Measurements from ENCODE around the gene NGLY1.

NGLY1 gene

GRCh38 chr3:25728101-25728500, 55.1 kb downstream of the NGLY1 start:
- no peak for TF ChIP-seq CTCF (conservative IDR thresholded peaks at IDR 0.05; ENCODE audit: low read depth, low read length)

GRCh38 chr3:25727316-25727715, 55.9 kb downstream of the NGLY1 start:
- no peak for TF ChIP-seq CTCF (conservative IDR thresholded peaks at IDR 0.05; ENCODE audit: low read depth, low read length)
- H3K4me3 ChIP-seq (ENCODE audit: low read depth, low read length), result no peak overlapping the region

More at GRCh38 chr3:25728101-25728500, 55.1 kb downstream of the NGLY1 start:
- no peak overlapping the region for H3K4me3 ChIP-seq (ENCODE audit: low read depth, low read length)
- no peak for DNase-seq (ENCODE audit: low read depth)

GRCh38 chr3:25725810-25726209, 57.4 kb downstream of the NGLY1 start:
- DNase-seq (ENCODE audit: low read depth), result peak; percentile 2
- TF ChIP-seq CTCF (conservative IDR thresholded peaks at IDR 0.05; ENCODE audit: low read depth, low read length), result no peak
- H3K4me3 ChIP-seq (ENCODE audit: low read depth, low read length), result no peak overlapping the region

More at GRCh38 chr3:25727316-25727715, 55.9 kb downstream of the NGLY1 start:
- no peak for DNase-seq (ENCODE audit: low read depth)

- no peak for DNase-seq (ENCODE audit: low read depth)
- no peak overlapping the region for H3K4me3 ChIP-seq (ENCODE audit: low read depth, low read length)
- no peak for TF ChIP-seq CTCF (conservative IDR thresholded peaks at IDR 0.05; ENCODE audit: low read depth, low read length)
Measured at GRCh38 chr3:25724948-25725645, 58.1 kb downstream of the NGLY1 start.

GRCh38 chr3:25723802-25724201, 59.4 kb downstream of the NGLY1 start:
- TF ChIP-seq CTCF (conservative IDR thresholded peaks at IDR 0.05; ENCODE audit: low read depth, low read length), result no peak
- H3K4me3 ChIP-seq (ENCODE audit: low read depth, low read length), result no peak overlapping the region
- no peak for DNase-seq (ENCODE audit: low read depth)

GRCh38 chr3:25719321-25719720, 63.9 kb downstream of the NGLY1 start:
- no peak for TF ChIP-seq CTCF (conservative IDR thresholded peaks at IDR 0.05; ENCODE audit: low read depth, low read length)
- H3K4me3 ChIP-seq (ENCODE audit: low read depth, low read length), result no peak overlapping the region
- DNase-seq (ENCODE audit: low read depth), result no peak

- H3K4me3 ChIP-seq (ENCODE audit: low read depth, low read length), result no peak overlapping the region
Measured at GRCh38 chr3:25713341-25713985, 69.8 kb downstream of the NGLY1 start.

More at GRCh38 chr3:25713341-25713985, 69.8 kb downstream of the NGLY1 start:
- no peak for DNase-seq (ENCODE audit: low read depth)
- no peak for TF ChIP-seq CTCF (conservative IDR thresholded peaks at IDR 0.05; ENCODE audit: low read depth, low read length)

Data from choroid plexus epithelial cell (primary cell).